ENCODE data around the gene BMPER. TPM values are rescaled to one million over a fixed set of nuclear protein-coding genes. Genes with fewer than 3 reads are reported as not detected.
"Not testable (repeated sequence)": the region's sequence is repeated elsewhere in the genome, so short reads cannot be mapped to it uniquely, and the experiment has no call there.

The BMPER gene
- total and polyA plus RNA-seq, 2 donors from 2014 or later = 0.60 to 0.80 TPM

GRCh38 chr7:34168013-34168412, 262.7 kb downstream of the BMPER start:
- Histone ChIP-seq H3K4me1 (ENCODE audit: control insufficient read depth in 2 of 3, insufficient read depth in 2 of 3, low read depth in 1 of 3, low read length in 3 of 3) (no peaks in the 10 kb centered on the region), H3K27me3 (ENCODE audit: control insufficient read depth, insufficient read depth, low read length) (no peaks in the 10 kb centered on the region), H3K36me3 (ENCODE audit: control insufficient read depth in 2 of 3, insufficient read depth in 3 of 3, low read length in 3 of 3) (no peaks in the 10 kb centered on the region), H3K9ac (ENCODE audit: low read length in 3 of 3) (no peak overlapping the region), H3K9me3 (ENCODE audit: control insufficient read depth in 2 of 3, insufficient read depth in 1 of 3, low read length in 3 of 3) (no peaks in the 10 kb centered on the region), H3K27ac (ENCODE audit: low read depth in 2 of 2, low read length in 2 of 2) (no peak overlapping the region), H3K4me3 (ENCODE audit: low read length in 3 of 3) (no peak overlapping the region)
- no peak for FAIRE-seq
- intact Hi-C loops (cut with DNase I) = no loop called here
- no peak for DNase-seq
- TF ChIP-seq, protein P1, sequence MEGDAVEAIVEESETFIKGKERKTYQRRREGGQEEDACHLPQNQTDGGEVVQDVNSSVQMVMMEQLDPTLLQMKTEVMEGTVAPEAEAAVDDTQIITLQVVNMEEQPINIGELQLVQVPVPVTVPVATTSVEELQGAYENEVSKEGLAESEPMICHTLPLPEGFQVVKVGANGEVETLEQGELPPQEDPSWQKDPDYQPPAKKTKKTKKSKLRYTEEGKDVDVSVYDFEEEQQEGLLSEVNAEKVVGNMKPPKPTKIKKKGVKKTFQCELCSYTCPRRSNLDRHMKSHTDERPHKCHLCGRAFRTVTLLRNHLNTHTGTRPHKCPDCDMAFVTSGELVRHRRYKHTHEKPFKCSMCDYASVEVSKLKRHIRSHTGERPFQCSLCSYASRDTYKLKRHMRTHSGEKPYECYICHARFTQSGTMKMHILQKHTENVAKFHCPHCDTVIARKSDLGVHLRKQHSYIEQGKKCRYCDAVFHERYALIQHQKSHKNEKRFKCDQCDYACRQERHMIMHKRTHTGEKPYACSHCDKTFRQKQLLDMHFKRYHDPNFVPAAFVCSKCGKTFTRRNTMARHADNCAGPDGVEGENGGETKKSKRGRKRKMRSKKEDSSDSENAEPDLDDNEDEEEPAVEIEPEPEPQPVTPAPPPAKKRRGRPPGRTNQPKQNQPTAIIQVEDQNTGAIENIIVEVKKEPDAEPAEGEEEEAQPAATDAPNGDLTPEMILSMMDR (IDR thresholded peaks at IDR 0.05; ENCODE audit: borderline replicate concordance, extremely low read depth, insufficient read depth) = no peak

GRCh38 chr7:34174688-34175616, 269.6 kb downstream of the BMPER start:
- DNase-seq; H3K4me3 ChIP-seq (ENCODE audit: low read length in 3 of 3); H3K9ac ChIP-seq (ENCODE audit: low read length in 3 of 3): not testable (repeated sequence)

GRCh38 chr7:34175837-34176236, 270.5 kb downstream of the BMPER start:
- H3K9me3 ChIP-seq (ENCODE audit: control insufficient read depth in 2 of 3, insufficient read depth in 1 of 3, low read length in 3 of 3) = no peaks in the 10 kb centered on the region
- no peaks in the 10 kb centered on the region for H3K4me1 ChIP-seq (ENCODE audit: control insufficient read depth in 2 of 3, insufficient read depth in 2 of 3, low read depth in 1 of 3, low read length in 3 of 3)
- DNase-seq = no peak
- H3K27ac ChIP-seq (ENCODE audit: low read depth in 2 of 2, low read length in 2 of 2) = no peak overlapping the region
- H3K27me3 ChIP-seq (ENCODE audit: control insufficient read depth, insufficient read depth, low read length) = no peaks in the 10 kb centered on the region
- TF ChIP-seq, protein P1 (IDR thresholded peaks at IDR 0.05; ENCODE audit: borderline replicate concordance, extremely low read depth, insufficient read depth) = no peak
- intact Hi-C loops (cut with DNase I) = no loop called here
- H3K9ac ChIP-seq (ENCODE audit: low read length in 3 of 3) = no peak overlapping the region
- H3K36me3 ChIP-seq (ENCODE audit: control insufficient read depth in 2 of 3, insufficient read depth in 3 of 3, low read length in 3 of 3) = no peaks in the 10 kb centered on the region
- no peak for FAIRE-seq
- no peak overlapping the region for H3K4me3 ChIP-seq (ENCODE audit: low read length in 3 of 3)

More at GRCh38 chr7:34174688-34175616, 269.6 kb downstream of the BMPER start:
- H3K27me3 ChIP-seq (ENCODE audit: control insufficient read depth, insufficient read depth, low read length); FAIRE-seq; H3K4me1 ChIP-seq (ENCODE audit: control insufficient read depth in 2 of 3, insufficient read depth in 2 of 3, low read depth in 1 of 3, low read length in 3 of 3); H3K9me3 ChIP-seq (ENCODE audit: control insufficient read depth in 2 of 3, insufficient read depth in 1 of 3, low read length in 3 of 3); intact Hi-C loops (cut with DNase I); H3K27ac ChIP-seq (ENCODE audit: low read depth in 2 of 2, low read length in 2 of 2); H3K36me3 ChIP-seq (ENCODE audit: control insufficient read depth in 2 of 3, insufficient read depth in 3 of 3, low read length in 3 of 3): not testable (repeated sequence)

- H3K27me3 ChIP-seq (ENCODE audit: control insufficient read depth, insufficient read depth, low read length) = no peaks in the 10 kb centered on the region
- H3K9ac ChIP-seq (ENCODE audit: low read length in 3 of 3) = no peak overlapping the region
- DNase-seq (peak in 1 of 5 donors; percentile 70), FAIRE-seq (no peak)
- no peaks in the 10 kb centered on the region for H3K9me3 ChIP-seq (ENCODE audit: control insufficient read depth in 2 of 3, insufficient read depth in 1 of 3, low read length in 3 of 3)
- no peak overlapping the region for H3K4me3 ChIP-seq (ENCODE audit: low read length in 3 of 3)
- TF ChIP-seq, protein P1 (IDR thresholded peaks at IDR 0.05; ENCODE audit: borderline replicate concordance, extremely low read depth, insufficient read depth) = no peak
- no peaks in the 10 kb centered on the region for H3K4me1 ChIP-seq (ENCODE audit: control insufficient read depth in 2 of 3, insufficient read depth in 2 of 3, low read depth in 1 of 3, low read length in 3 of 3)
- H3K27ac ChIP-seq (ENCODE audit: low read depth in 2 of 2, low read length in 2 of 2) = no peak overlapping the region
- intact Hi-C loops (cut with DNase I) = no loop called here
- H3K36me3 ChIP-seq (ENCODE audit: control insufficient read depth in 2 of 3, insufficient read depth in 3 of 3, low read length in 3 of 3) = no peaks in the 10 kb centered on the region
Measured at GRCh38 chr7:34177476-34177875, 272.1 kb downstream of the BMPER start.
